NCI-H345 (cell line): Measurements from ENCODE around the gene DHX16.

Experiments used
- DNase-seq: peaks from one replicate; lab custom pipeline; 2025; lab: John Stamatoyannopoulos, UW

The DHX16 gene

DNA sequence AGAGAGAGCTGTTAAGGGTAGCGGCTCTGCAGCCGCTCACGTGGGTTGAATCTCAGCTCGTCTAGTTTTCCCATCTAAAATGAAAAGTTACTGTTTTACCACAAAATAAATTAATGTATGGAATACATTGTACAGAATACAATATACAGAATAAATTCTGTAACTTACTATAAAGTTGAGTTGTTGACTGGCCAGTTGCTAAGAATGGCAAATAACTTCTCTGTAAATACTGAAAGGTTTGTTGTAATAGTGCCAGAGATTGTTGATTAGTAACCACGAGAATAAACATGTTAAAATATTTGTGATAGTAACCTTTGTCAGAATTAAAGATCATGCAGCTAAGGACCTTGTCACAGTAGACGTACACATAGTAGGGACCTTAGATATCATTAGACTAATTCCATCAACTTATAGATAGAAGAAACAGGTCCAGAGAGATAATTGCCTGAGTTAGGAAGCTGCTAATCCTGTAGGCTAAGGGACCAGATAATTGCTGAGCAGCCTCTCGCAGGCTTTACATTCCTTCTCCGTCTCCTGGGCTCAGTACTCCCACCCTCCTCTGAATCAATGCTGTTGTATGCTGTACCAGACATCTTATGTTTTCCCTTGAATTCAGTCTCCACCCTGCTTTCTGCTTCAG lies 18.5 kb upstream of the DHX16 start:
- DNase-seq: no peak

DNA sequence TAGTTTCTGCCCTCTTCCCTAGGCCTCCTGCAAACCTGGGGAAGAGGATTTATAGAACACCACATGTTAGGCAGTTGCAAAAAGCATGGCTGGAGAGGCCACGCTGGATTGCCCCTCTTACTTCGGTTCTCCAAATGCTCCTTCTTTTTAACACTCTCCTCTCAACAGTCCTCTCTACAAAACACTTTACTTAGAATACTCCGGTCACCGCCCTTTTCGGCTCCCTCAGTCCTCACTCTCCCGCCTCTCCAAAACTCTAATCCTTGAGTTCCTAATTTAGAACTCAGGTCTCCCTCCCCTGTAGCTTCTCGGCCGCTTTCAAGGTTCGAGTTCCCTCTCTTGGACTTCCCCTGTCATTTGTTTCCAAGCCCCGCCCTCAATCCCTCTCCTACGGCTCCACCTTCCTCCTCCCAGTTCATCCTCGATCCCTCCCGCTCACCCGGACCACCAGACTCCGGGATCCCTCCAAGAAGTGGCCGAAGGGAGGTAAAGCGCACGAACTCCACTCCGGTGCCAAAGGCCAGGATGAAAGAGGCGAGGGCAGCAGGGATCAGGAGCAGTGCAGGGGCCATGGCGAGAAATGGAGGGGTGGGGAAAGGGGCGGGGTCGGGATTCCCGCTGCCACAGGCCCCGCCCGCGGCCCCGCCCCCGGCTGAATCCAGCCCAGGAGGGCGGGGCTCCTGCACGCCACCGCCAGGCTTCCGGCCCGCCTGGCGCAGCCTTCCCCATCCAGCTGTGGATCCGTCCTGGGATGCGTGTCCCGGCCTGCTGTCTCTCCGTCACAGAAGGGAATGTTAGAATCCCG lies 17.8 kb upstream of the DHX16 start, which contains the start of gene NRM:
Gene NRM, minus strand, starts transcription at position 582 of the 805 bp plus-strand sequence. Its CDS starts 10 bp downstream, at position 572.
- DNase-seq: peak; percentile 88

DNA sequence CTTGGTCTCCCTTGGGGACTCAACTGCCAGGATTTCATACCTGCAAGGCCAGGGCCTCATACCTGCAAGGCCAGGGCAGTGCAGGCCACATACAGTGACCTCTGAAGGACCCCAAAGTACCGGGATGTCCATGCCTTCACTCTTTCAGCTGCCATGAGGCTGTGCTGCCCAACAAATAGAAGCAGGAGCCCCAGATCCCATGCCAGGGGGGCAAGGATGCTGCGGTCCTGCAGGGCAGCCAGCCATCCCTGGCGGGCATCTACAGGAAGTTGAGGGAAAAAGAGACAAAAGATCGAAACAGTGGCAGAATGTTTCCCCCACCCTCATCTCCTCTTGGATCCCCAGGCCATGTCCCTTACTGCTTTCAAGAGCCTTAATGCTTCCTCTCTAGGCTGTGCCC lies 17.2 kb upstream of the DHX16 start:
- DNase-seq: no peak

DNA sequence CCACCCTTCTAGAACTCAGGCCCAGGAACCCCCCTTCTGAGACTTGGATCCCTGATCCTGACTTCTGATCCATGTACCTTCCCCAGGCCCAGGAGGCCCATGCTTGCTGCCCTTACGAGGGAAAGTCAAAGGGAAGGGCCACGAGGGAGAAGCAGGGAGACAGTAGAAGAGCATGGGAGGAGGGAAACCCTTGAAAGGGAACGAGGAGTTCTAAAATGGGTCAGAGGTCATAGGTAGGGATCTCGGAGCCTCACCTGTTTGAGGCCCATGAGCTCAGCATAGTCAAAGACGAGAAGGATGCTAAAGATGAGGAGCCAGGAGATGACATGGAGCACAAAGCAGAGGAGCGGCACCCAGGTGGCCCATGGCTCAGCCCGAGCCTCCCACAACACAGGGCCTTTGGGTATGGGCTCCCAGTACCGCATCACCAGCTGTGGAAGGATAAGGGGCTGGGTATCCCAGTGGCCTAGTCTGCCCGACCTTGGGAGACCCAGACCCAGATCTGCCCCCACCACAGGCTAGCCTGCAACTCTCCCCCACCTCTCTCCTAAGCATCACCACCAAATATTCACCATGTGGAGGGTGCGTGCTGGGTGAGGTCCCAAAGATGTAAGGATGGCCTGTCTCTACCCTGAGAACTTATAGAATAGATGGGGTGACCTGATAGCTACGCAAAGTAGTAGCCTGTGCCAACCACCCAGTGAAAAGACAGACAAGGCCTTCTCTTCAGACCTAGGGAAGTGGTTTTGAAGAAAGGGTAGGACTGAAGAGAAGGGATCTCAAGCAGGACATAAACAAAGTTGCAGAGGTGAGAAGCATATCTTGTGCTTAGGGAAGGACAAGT lies 16.4 kb upstream of the DHX16 start:
- no peak for DNase-seq

DNA sequence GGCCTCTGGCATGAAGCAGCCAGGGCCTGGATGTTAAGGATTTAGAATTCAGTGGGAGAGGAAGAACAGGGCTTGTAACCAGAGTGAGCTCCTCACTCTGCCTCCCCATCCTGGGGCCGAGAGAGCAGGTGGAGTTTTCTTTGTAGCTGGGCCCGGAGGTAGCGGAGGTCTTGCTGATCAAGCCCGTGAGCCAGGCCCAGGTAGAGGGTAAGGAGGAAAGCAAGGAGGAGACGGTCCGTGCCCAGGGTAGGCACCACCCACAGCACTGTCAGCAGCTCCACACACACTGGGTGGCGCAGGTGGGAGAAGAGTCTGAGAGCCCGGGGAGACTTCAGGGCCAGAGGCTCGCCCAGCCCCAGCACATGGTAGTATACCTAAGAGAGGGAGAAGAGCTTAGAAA lies 15.8 kb upstream of the DHX16 start:
- no peak for DNase-seq

DNA sequence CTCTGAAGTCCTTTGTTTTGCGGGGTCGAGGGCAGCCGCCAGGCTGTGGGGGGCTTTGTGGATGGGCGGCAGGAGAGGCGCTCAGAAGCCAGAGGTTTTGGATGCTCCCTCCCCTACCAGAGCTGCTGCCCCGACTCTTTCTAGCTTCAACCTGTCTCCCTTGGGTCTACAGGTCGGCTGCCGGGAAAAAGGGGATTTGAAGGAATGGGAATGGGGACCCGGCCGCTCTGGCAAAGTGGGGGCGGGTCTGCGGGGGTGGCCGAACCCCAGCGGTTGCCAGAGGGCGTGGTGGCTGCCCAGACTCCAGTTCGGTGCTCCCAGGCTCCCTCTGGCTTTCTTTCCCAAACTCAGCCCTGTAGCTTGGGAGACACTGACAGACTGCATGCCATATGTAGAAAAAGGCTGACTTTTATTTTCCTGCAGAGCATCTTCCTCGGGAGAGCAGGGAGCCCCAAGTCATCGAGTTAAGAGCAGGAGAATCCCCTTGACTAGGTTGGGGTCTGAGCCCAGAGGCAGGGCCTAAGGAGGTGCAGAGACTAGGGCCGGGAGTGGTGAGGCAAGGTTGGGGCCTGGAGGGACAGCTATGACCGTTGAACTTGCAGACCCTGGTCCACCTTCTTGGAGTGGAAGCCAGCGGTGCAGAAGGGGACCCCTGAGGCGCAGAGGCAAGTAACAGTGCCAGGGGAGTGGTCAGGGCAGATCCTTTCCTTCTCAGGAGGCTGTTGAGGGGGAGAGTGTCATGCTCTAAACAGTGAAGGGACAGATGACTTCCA lies 15.0 kb upstream of the DHX16 start:
- no peak for DNase-seq

DNA sequence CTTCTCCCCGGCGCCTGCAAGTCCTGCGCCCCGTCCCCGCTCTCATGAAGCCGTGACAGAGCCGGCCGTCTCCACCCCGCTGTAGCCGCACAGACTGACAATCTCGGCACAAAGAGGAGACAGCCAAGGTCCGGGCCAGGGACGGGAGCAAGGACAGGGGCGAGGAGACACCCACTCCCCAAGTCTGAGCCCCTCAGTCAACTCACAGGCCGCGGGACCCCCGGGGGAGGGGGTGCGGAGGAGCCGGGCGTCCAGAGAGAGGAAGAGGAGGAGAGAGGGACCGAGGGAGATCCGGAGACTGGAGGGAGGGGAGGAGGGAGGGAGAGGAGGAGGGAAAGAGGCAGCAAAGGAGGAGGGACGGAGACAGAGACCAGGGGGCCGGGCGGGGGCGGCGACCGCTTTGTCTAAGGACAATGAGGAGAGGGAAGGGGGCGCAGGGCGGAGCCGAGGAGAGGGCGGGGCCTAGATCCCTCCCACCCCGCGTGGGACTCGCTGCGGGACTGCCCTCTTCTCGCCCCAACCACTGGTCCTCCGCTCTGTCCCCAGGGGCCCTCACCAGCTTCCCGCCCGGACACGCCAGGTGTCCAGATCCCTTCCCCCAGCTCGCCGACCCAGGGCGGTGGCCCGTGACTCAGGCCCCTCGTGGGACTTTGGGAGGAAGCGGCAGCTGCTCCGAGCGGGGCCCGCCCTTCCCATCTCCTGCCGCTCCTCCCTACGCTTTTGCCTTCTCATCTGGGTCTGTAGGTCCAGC lies 14.3 kb upstream of the DHX16 start:
- DNase-seq: peak; percentile 82

DNA sequence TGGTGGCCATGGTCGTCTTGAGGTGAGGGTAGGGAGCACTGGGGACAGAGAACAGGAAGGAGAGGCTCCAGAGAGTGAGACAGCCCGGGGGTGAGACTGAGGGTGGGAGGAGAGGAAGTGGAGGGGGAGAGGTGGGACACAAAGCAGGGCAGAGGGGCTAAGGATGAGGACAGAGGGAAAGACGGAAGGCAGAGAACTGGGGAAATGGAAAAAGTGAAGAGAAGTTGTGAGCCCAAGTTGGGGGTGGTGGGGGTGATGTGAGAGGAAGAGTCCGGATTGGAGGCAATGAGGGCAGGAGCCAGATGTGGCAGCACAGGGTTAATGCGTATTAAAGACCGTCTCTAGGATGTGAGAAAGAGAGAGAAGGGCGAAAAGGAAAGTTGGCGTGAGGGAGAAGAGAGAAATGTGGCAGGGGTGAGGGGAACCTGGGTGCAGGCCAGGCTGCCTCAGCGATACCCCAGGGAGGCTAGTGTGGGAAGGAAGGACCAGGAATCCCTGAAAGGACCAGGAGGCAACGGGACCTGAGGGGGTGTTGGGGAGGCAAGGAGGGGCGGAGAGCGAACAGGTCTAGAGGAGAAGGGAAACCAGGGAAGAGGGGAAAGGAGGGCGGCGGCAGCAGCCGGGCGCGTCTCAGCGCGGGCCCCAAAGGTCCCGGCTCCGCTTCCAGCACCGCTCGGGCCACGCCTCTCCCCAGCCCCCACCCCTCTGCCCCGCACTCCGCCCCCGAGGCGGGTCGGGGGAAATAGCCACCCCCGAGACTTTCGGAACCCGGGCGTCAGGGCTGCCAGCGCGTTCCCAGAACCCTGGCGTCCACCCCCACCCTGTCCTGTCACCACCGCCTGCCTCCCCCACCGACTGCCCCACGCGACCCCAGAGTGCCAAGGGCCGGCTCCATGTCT lies 13.5 kb upstream of the DHX16 start, which contains the start of gene PPP1R18:
Gene PPP1R18, minus strand, starts transcription at position 637 of the 899 bp plus-strand sequence. Its CDS starts 627 bp downstream, at position 10.
- peak; percentile 64 for DNase-seq

DNA sequence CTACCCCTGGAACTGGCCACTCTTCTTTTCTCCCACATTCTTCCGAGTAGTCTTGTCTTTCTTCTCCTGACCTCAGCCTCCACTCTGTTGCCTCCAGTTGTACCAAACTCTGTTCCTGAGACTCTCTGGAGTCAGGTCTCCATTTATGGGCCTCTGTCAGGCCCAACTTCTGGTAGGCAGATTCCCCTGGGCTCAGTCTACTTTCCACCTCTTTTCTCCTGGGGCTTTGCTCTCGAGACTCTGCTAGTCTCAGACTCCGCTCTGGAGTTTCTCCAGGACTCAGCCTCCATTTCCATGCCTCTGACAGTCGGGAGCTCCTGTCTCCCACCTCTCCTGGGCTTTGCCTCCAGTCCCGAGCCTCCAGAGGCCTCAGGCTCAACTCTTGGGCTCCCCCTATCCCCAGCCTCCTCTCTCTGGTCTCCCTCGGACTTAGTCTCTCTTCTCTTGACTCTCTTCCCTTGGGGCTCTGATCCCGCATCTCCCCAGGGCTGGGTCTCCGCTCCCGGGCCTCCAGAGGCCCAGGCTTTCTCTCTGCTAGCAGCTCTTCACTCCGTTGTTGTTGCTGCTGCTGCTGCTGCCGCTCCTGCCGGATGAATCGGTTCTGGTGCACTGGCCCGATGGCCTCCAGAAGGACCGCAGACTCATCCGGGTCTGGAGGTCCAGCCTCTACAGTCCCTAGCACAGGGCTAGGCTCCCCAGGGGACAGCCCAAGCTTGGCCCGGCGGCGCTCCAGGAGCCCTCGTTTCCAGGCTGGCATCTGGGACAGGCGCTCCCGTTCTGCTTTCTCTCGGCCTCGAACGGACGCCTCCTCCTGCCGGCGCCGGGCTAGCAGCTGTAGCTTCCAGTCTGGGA lies 12.6 kb upstream of the DHX16 start:
- no peak for DNase-seq

DNA sequence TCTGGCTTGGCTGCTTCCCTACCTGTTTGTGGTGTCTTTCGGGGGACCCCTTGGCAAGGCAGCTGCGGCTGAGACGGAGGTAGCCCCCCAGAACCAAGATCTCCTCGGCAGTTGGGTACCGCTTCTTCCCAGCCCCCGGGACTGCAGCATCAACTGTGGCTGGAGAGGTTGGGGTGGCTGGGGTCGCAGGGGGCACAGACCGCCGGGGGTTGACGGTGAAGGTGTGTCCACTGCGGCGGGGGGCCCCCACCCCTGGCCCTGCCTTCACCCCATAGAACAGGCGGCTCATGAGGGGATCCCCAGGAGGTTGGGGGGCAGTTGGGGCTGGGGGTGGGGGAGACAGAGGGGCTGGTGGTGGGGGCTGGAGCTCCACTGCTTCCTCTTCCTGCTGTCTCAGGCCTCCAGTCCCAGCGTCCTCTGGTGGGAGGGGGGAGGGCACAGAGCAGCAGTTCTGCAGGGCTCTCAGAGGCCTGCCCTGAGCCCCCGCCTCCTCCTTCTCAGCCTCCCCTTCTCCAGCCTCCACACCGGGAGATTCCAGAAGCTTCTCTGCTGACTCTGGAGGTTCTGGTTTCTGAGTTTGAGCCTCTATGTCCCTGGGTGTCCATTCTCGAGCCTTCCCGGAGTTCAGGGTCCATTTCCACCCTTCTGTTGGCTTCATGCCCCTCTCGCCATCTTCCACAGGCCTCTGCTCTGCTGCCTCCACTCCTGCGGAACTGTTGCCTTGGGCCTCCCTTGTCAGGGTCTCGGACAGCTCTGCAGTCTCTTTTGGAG lies 11.8 kb upstream of the DHX16 start:
- DNase-seq: no peak

DNA sequence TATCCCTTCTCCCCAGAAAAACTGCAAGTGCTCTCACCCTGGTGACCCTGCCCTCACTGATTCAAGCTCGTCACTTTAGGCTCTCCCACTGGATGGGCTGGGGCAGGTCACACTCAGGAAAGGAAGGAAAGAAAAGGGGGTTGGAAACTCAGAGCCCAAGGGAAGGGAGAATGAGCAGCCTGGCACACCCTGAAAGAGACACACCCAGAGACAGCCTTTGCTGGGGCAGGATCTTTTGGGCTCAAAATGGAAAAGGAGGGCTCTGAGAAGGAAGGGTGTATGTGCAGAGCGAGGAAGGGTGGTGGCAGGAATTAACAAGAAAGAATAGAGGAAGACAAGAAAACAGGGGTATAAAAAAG lies 11.2 kb upstream of the DHX16 start:
- DNase-seq: no peak

DNA sequence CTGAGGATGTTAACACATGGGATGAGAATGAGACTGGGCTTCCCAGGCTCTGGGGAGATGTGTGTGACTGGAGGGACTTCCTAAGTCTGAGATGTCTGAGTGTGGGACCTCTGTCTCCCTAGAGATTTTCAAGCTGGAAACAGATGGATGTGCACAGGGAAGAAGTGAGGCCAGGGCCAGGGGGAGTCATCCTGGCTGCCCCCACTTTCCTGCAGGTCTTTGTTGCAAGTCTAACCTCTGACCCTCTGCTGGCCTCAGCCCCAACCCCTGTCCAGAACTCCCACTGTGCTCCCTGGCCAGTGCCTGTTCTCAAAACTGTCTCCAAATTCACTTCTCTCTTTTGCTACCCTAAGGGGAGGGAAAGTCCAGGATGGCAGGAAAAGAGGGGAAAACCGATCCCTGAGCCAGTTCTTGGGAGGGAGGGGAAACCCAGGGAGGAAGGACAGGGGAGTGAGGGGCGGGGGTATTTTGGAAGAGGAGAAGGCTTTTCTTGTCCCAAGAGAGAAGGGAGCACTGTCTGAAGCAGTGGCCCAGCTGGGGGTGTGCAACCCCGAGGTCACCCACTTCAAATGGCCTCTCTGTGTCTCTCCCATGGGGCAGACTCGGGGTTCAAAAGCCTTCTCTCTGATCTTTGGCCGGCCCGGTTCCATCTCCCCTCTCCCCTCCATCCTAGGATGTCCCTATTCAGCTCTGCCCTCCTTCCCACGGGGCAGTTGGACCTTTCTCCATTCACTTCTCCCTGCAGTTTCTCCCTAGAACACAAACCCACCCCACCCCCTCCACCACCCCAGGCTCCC lies 10.6 kb upstream of the DHX16 start:
- DNase-seq: no peak

DNA sequence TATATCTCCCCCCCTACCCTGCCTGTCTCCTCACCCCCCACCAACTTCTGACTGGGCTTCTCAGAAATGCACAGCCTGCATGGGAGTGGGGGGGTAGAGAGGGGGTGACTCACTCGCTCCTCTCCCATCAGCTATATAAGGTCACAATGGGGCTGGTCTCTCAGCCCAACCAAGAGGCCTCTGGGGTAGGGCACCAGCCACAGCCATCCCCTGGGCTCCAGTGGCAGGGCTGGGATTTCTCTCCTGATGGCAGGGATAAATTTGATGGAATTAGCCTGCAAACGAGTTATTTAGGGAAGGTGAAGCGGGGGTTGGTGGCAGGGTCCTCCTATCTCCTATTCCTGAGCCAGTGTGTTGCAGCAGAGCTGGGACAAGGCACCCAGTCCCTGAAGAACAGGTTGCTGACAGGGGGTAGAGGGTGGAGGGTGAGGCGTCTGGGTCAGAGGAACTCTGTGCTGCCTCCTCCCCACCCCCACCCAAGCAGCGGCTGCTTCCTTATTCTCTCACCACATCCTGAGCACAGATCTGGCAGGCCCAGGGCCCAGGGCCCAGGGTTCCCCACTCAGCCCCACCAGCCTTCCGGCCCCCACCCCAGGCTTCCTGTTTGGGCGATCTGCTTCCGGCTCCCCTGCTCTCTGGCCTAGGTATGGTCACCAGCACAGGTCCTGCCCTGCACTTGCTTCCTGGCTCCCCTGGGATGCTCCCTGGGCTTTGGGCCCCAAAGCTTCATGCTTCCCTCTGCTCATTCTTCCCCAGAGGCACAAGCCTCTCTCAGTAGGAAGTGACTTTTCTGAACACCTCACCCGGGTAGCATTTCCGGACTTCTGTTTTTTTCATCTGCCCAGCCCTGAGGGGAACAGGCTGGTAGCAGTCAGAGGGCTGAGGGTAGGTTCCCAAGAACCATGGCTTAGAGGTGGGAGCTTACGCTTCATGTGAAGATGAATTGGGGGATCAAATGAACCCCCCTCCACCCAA lies 9.6 kb upstream of the DHX16 start:
- no peak for DNase-seq

DNA sequence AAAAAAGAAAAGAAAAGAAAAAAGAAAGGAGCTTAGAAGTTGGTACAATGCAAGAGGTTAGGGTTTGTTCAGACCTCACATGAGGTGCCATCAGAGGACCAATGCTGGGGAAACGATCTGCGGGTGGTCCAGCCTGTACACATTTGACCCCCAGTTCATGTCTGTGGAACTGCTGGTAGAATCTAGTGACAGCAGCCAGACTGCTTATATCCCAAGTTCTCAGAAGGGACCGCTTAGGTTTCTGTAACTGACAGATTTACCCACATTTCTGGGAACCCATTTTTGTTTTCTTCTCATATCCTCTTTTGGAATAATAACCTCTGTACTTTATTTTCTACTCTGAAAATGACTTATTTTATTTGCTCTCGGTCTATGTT lies 8.9 kb upstream of the DHX16 start:
- no peak for DNase-seq

DNA sequence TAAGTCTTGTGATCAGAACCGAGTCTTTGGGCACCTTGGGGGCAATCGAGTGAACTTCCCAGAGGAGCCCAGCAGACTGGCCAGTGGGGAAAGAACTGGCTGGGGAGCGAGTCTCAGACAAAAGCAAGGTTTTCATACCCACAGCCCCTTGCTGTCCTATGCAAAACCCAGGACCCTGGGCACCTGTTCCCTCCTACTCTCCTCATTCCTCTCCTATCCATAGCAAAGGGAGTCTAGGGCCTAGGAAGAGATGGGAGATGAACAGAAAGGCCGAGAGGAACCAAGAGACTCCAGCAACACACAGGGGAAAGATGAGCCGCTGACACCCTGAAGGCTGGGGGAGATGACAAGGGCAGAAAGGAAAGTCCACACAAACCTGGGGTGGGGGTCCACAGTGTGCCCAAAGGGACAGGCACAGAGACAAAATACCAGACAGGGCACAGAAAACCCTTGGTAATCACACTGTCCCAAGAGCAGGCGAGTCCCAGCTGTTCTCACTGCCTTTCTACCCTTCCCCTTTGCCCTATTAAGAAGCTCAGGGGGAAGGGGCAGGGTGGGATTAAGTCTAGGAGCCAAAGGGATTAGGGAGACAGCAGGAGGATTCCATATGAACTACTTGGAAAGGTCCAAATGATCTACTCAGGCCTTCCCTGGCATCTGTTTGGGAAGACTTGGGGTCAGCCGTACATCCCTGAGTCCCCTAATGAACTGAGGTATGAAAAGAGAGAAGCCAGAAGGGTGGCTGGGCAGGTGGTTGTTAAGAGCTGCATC lies 7.1 kb upstream of the DHX16 start:
- DNase-seq: no peak
